Prostate gland (tissue), 2 donors: ENCODE results near the gene CYP19A1.

Experiments used
- POLR2AphosphoS5 ChIP-seq: sonication (generic); formaldehyde crosslinking; IDR thresholded peaks from one replicate; pipeline ENCODE4 v1.6.1; 2017; ENCODE audit warnings: antibody characterized with exemption
- TF ChIP-seq, protein P1 (sequence below), 4 experiments: fragments of 200-600 bp in 2 of 4; fragments of 450-650 bp in 2 of 4; sonication (generic) in 2 of 4; IDR thresholded peaks; 1 replicate in 3 of 4; 2 replicates in 1 of 4; pipeline ENCODE4 v1.5.1; 2016 to 2019; ENCODE audit warnings: antibody characterized with exemption in 4 of 4, mild to moderate bottlenecking in 2 of 4, moderate library complexity in 2 of 4

DNA sequence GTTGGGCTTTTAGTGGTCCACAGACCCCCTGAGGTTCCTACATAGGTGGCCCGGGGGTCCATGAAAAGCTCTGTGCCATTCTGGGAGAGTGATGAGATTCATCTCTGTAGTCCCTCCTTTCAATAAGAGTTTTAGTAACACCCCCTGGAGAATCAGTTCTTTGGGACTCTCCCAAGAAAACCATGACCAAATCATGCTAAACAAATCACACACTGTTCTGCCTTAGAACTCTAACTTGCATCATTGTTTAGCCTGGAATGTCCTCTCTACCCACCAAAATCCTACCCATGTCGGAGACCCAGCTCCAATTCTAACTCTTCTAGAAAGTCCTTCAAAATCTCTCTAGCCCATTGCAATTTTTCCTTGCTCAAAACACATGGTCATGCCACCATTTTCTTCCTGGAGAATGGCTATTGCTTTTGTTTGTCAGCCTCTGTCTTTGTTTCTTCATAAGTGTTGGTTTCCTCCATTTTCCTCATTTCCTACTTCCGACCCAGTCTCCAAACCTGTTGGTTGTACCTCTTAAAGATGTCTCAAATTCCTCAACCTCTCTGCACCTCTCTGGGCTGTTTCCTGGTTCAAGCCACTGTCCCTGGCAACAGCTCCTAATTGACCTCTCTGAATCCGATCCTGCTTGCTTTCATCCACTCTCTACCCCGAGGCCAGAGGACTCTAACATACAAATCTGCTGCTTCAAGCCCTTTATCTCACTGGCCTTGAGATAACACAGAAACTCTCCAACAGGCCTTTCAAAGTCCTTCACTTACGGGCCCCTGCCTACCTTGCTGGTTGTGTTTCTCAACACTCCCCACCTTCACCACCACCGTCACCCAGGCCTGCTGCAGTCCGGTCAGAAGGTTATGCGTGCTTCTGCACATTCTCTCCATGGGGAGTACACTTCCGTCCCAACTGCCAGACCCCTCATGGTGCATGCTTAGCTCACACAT lies 23.7 kb downstream of the CYP19A1 start:
- TF ChIP-seq, protein P1, sequence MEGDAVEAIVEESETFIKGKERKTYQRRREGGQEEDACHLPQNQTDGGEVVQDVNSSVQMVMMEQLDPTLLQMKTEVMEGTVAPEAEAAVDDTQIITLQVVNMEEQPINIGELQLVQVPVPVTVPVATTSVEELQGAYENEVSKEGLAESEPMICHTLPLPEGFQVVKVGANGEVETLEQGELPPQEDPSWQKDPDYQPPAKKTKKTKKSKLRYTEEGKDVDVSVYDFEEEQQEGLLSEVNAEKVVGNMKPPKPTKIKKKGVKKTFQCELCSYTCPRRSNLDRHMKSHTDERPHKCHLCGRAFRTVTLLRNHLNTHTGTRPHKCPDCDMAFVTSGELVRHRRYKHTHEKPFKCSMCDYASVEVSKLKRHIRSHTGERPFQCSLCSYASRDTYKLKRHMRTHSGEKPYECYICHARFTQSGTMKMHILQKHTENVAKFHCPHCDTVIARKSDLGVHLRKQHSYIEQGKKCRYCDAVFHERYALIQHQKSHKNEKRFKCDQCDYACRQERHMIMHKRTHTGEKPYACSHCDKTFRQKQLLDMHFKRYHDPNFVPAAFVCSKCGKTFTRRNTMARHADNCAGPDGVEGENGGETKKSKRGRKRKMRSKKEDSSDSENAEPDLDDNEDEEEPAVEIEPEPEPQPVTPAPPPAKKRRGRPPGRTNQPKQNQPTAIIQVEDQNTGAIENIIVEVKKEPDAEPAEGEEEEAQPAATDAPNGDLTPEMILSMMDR (IDR thresholded peaks at IDR 0.05): no peak
- no peak for TF ChIP-seq POLR2AphosphoS5
